Choroid plexus epithelial cell (primary cell): ENCODE results near the gene JUNB.

Experiments
- DNase-seq: peaks from one replicate; pipeline ENCODE4 v3.0.0-alpha.2; 2010; ENCODE audit warnings: low read depth
- H3K4me3 ChIP-seq: 2 replicates; pipeline ENCODE4 v1.5.1; 2011; ENCODE audit warnings: low read depth, mild to moderate bottlenecking, control low read depth, low read length, moderate library complexity
- CTCF ChIP-seq: conservative IDR thresholded peaks from 2 replicates; pipeline ENCODE4 v1.5.1; 2011; ENCODE audit warnings: low read depth, mild to moderate bottlenecking, control low read depth, inconsistent platforms, low read length, moderate library complexity

JUNB gene

GRCh38 chr19:12782174-12782423, 9.2 kb upstream of the JUNB start:
- no peak for TF ChIP-seq CTCF
- DNase-seq, result no peak
- peak overlapping the region; percentile 58 for H3K4me3 ChIP-seq

GRCh38 chr19:12782424-12783290, 8.6 kb upstream of the JUNB start:
- DNase-seq, result peak; percentile 89
- TF ChIP-seq CTCF, result no peak
- peak overlapping the region; percentile 58 for H3K4me3 ChIP-seq

GRCh38 chr19:12783291-12783848, 7.9 kb upstream of the JUNB start:
- no peak for TF ChIP-seq CTCF
- no peak for DNase-seq
- peak overlapping the region; percentile 58 for H3K4me3 ChIP-seq

GRCh38 chr19:12783849-12784393, 7.4 kb upstream of the JUNB start:
- no peak for TF ChIP-seq CTCF
- DNase-seq, result no peak
- H3K4me3 ChIP-seq, result no peak overlapping the region

GRCh38 chr19:12784394-12784870, 6.9 kb upstream of the JUNB start:
- no peak for DNase-seq
- TF ChIP-seq CTCF, result no peak

GRCh38 chr19:12784871-12785430, 6.3 kb upstream of the JUNB start:
- no peak for TF ChIP-seq CTCF
- DNase-seq, result peak; percentile 39

More at GRCh38 chr19:12784394-12784870, 6.9 kb upstream of the JUNB start:
- H3K4me3 ChIP-seq, result no peak overlapping the region

More at GRCh38 chr19:12784871-12785430, 6.3 kb upstream of the JUNB start:
- H3K4me3 ChIP-seq, result no peak overlapping the region
